Neural crest cell (in vitro differentiated cells): ENCODE data around the gene LRRC74B. TPM values are rescaled to one million over a fixed set of nuclear protein-coding genes. Genes with fewer than 3 reads are reported as not detected.
"Not testable (repeated sequence)": the region's sequence is repeated elsewhere in the genome, so short reads cannot be mapped to it uniquely, and the experiment has no call there.

Experiments used
- DNase-seq: peaks from one replicate; pipeline ENCODE4 v3.0.0; 2021; ENCODE audit warnings: low read depth, mixed read lengths, low spot score
- H3K27ac Mint-ChIP-seq: one replicate; pipeline ENCODE4 v1.8.0; 2021; ENCODE audit warnings: mild to moderate bottlenecking, mixed read lengths; ENCODE audit not compliant: unreplicated experiment
- H3K27me3 Mint-ChIP-seq: 2 replicates; pipeline ENCODE4 v1.8.0; 2021; ENCODE audit warnings: low read depth, mild to moderate bottlenecking, mixed read lengths
- H3K36me3 Mint-ChIP-seq: 2 replicates; pipeline ENCODE4 v1.8.0; 2021; ENCODE audit warnings: low read depth, mild to moderate bottlenecking, mixed read lengths
- H3K4me1 Mint-ChIP-seq: 2 replicates; pipeline ENCODE4 v1.8.0; 2021; ENCODE audit warnings: mixed read lengths
- H3K4me3 Mint-ChIP-seq: one replicate; pipeline ENCODE4 v1.8.0; 2021; ENCODE audit warnings: mild to moderate bottlenecking, mixed read lengths
- H3K9me3 Mint-ChIP-seq: 2 replicates; pipeline ENCODE4 v1.8.0; 2021; ENCODE audit warnings: mixed read lengths
- CTCF ChIP-seq: fragments of 200-600 bp; sonication (generic); conservative IDR thresholded peaks from 2 replicates; pipeline ENCODE4 v1.5.0; 2021; ENCODE audit warnings: antibody characterized with exemption, mild to moderate bottlenecking
- total RNA-seq: library from RNA; stranded (reverse); gene quantifications from 2 replicates; pipeline ENCODE4 v1.2.1, GENCODE V29; 2021

The LRRC74B gene
- total RNA-seq, 1 donor from 2014 or later = not detected

DNA sequence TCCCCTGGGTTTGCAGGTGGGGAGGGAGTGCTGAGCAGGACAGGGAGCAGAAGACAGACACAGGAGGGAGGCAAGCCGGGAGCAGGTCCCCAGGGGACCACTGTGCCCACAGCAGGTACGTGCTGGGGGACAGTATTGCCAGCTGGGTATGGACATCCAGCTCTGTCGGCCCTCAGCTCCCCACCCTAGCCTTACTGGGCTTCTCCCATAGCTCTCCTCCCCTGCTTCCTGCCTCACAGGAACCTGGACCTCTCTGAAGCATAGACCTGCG is 9.8 kb downstream of the LRRC74B start:
- Mint-ChIP-seq H3K27ac (no peak overlapping the region), H3K9me3 (no peaks in the 10 kb centered on the region), H3K4me3 (no peak overlapping the region), H3K4me1 (peaks cover 30% of the 10 kb centered on the region), H3K27me3 (peaks cover 2% of the 10 kb centered on the region), H3K36me3 (no peaks in the 10 kb centered on the region)
- TF ChIP-seq CTCF = no peak
- DNase-seq = no peak

- Mint-ChIP-seq H3K27ac (no peak overlapping the region), H3K27me3 (peaks cover 2% of the 10 kb centered on the region), H3K36me3 (no peaks in the 10 kb centered on the region), H3K4me3 (no peak overlapping the region), H3K9me3 (no peaks in the 10 kb centered on the region), H3K4me1 (peaks cover 30% of the 10 kb centered on the region)
- no peak for DNase-seq
- TF ChIP-seq CTCF = no peak
These were observed 10.2 kb downstream of the LRRC74B start for GRCh38 chr22:21055880-21056319.

GRCh38 chr22:21060363-21060762 is 14.6 kb downstream of the LRRC74B start:
- H3K36me3 Mint-ChIP-seq, DNase-seq, H3K27ac Mint-ChIP-seq, H3K9me3 Mint-ChIP-seq, H3K27me3 Mint-ChIP-seq, H3K4me3 Mint-ChIP-seq: not testable (repeated sequence)
- H3K4me1 Mint-ChIP-seq = peaks cover 11% of the 10 kb centered on the region

DNA sequence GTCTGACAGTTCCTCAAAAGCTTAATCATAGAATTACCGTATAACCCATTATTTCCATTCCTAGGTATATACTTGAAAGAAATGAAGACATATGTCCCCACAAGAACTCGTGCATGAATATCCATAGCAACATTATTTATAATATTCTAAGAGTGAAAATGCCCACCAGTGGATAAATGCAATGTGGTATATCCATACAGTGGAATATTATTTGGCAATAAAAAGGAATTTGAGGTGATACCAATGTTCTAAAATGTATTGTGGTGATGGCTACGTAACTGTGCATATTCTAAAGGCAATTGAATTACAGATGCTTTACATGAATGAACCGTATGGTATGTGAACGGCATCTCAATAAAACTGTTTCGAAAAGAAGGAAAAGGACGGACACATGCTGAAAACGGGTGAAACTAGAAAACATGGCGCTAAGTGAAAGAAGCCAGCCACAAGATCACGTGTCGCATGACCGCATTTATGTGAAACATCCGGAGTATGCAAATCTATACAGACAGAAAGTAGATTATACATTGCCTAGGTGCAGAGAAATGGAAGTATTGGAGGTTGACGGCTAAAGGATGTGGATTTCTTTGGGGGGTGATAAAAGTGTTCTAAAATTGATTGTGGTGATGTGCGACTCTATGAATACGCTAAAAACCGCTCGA is 16.0 kb downstream of the LRRC74B start:
- not testable (repeated sequence) for H3K27ac Mint-ChIP-seq, H3K27me3 Mint-ChIP-seq, H3K9me3 Mint-ChIP-seq, DNase-seq, H3K4me3 Mint-ChIP-seq, H3K4me1 Mint-ChIP-seq, H3K36me3 Mint-ChIP-seq

GRCh38 chr22:21064425-21064824 is 18.7 kb downstream of the LRRC74B start:
- not testable (repeated sequence) for H3K9me3 Mint-ChIP-seq, H3K27me3 Mint-ChIP-seq, H3K4me1 Mint-ChIP-seq, H3K36me3 Mint-ChIP-seq, H3K4me3 Mint-ChIP-seq, H3K27ac Mint-ChIP-seq, DNase-seq

GRCh38 chr22:21064917-21065864 is 19.4 kb downstream of the LRRC74B start:
- peaks cover 5% of the 10 kb centered on the region for H3K9me3 Mint-ChIP-seq
- no peak for TF ChIP-seq CTCF
- peaks cover 3% of the 10 kb centered on the region for H3K36me3 Mint-ChIP-seq
- H3K4me3 Mint-ChIP-seq = no peak overlapping the region
- DNase-seq = no peak
- no peak overlapping the region for H3K27ac Mint-ChIP-seq
- H3K4me1 Mint-ChIP-seq = no peaks in the 10 kb centered on the region
- H3K27me3 Mint-ChIP-seq = no peaks in the 10 kb centered on the region
